H1 (cell line): ENCODE measurements around the gene TTC27. TPM values are rescaled to one million over a fixed set of nuclear protein-coding genes. Genes with fewer than 3 reads are reported as not detected.

Experiments used
- SP1 ChIP-seq: IDR thresholded peaks from 2 replicates; pipeline ENCODE4 v1.6.1; 2011; ENCODE audit warnings: low read depth, low read length
- ZNF274 ChIP-seq: IDR thresholded peaks from 2 replicates; pipeline ENCODE4 v1.7.0; 2012; ENCODE audit warnings: low read length, borderline replicate concordance; ENCODE audit errors: extremely low read depth
- polyA plus RNA-seq, 7 experiments: library from polyadenylated mRNA; depleted of rRNA in 3 of 7; stranded (reverse) in 5 of 7; unstranded in 2 of 7; fragments of >200 nt in 5 of 7; fragments of 200-250 nt in 2 of 7; gene quantifications; 1 replicate in 5 of 7; 2 replicates in 1 of 7; 4 replicates in 1 of 7; pipeline versions ENCODE4 v1.2.1 to v1.2.3, GENCODE V29; 2011 to 2013; ENCODE audit warnings: missing spikeins in 2 of 7, mixed read lengths in 2 of 7
- total RNA-seq: library from RNA; stranded (reverse); fragmentation: NEBNext Ultra II Directional; extraction: Animal tissue kit (Norgen Biotek cat#: 25700); gene quantifications from 2 replicates; pipeline ENCODE4 v1.2.1, GENCODE V29; 2021

TTC27 gene
- total and polyA plus RNA-seq, 2 of the 8 experiments (the other 6 are each of a cell fraction or from before 2014, with no cell fraction given), result 13.8 to 29.1 TPM

- TF ChIP-seq SP1, result no peak
- no peak for TF ChIP-seq ZNF274
Observed at GRCh38 chr2:32748158-32748557, 120.3 kb downstream of the TTC27 start (continued).
